ENCODE results near the gene PCYT1B. TPM values are rescaled to one million over a fixed set of nuclear protein-coding genes. Genes with fewer than 3 reads are reported as not detected.

The PCYT1B gene
- total RNA-seq, 2 experiments from 2014 or later: not detected

- no peaks in the 10 kb centered on the region for H3K27me3 Mint-ChIP-seq
- intact Hi-C loops (cut with DNase I, micrococcal nuclease): no loop called here
- DNase-seq: no peak
- no peaks in the 10 kb centered on the region for H3K36me3 Mint-ChIP-seq (ENCODE audit: low read depth)
- H3K4me3 ChIP-seq (ENCODE audit: low read length): no peak overlapping the region
- no peaks in the 10 kb centered on the region for H3K9me3 Mint-ChIP-seq
- no peaks in the 10 kb centered on the region for H3K4me1 Mint-ChIP-seq (ENCODE audit: low read depth)
- H3K27ac ChIP-seq (ENCODE audit: low read depth in 1 of 2, low read length in 2 of 2): no peak overlapping the region
- no peaks in the 10 kb centered on the region for H3K9me3 ChIP-seq (ENCODE audit: control insufficient read depth in 1 of 2, insufficient read depth in 1 of 2, low read length in 2 of 2)
- H3K27ac Mint-ChIP-seq: no peak overlapping the region
- CTCF ChIA-PET: no interaction called here
- H3K36me3 ChIP-seq (ENCODE audit: insufficient read depth, low read length): no peaks in the 10 kb centered on the region
- TF ChIP-seq CTCF (IDR thresholded peaks at IDR 0.05): no peak
- no peak for ATAC-seq (ENCODE audit: poor library complexity)
- H3K4me3 Mint-ChIP-seq: no peak overlapping the region
- POLR2A ChIA-PET: no interaction called here
- no peaks in the 10 kb centered on the region for H3K4me1 ChIP-seq (ENCODE audit: insufficient read depth, low read length)
- H3K27me3 ChIP-seq (ENCODE audit: control insufficient read depth in 1 of 2, insufficient read depth in 2 of 2, low read length in 2 of 2): no peaks in the 10 kb centered on the region
Measured at GRCh38 chrX:24661292-24661691, 14.1 kb upstream of the PCYT1B start.

- intact Hi-C loops (cut with DNase I, micrococcal nuclease): no loop called here
- no peak overlapping the region for H3K4me3 ChIP-seq (ENCODE audit: low read length)
- Mint-ChIP-seq H3K27me3 (no peaks in the 10 kb centered on the region), H3K9me3 (no peaks in the 10 kb centered on the region), H3K4me3 (no peak overlapping the region), H3K27ac (no peak overlapping the region), H3K4me1 (ENCODE audit: low read depth) (no peaks in the 10 kb centered on the region), H3K36me3 (ENCODE audit: low read depth) (no peaks in the 10 kb centered on the region)
- H3K4me1 ChIP-seq (ENCODE audit: insufficient read depth, low read length): no peaks in the 10 kb centered on the region
- no peaks in the 10 kb centered on the region for H3K36me3 ChIP-seq (ENCODE audit: insufficient read depth, low read length)
- CTCF ChIA-PET: no interaction called here
- TF ChIP-seq CTCF (IDR thresholded peaks at IDR 0.05): no peak
- DNase-seq (no peak), ATAC-seq (ENCODE audit: poor library complexity) (no peak)
- H3K9me3 ChIP-seq (ENCODE audit: control insufficient read depth in 1 of 2, insufficient read depth in 1 of 2, low read length in 2 of 2): no peaks in the 10 kb centered on the region
- H3K27me3 ChIP-seq (ENCODE audit: control insufficient read depth in 1 of 2, insufficient read depth in 2 of 2, low read length in 2 of 2): no peaks in the 10 kb centered on the region
- POLR2A ChIA-PET: no interaction called here
- H3K27ac ChIP-seq (ENCODE audit: low read depth in 1 of 2, low read length in 2 of 2): no peak overlapping the region
Measured at GRCh38 chrX:24659646-24660045, 12.5 kb upstream of the PCYT1B start.

DNA sequence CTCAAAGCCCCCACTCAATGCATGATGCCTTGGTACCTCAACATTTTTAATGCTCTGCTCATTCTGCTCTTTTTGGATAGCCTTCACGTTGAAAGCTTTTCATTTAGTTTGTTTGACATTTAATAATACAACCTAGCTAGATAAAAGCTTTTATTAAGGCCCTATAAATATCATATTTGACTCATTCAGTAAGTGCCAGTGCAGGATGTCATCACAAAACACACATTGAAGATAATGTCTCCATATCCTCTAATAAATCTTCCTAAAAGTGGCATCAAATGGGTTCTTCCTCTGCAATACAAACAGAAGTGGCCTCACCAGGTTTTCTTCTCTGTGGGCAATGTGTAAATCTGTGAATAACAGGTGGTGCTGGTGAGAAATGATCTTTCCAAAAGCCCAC lies 12.0 kb upstream of the PCYT1B start:
- no peaks in the 10 kb centered on the region for H3K36me3 ChIP-seq (ENCODE audit: insufficient read depth, low read length)
- ATAC-seq (ENCODE audit: poor library complexity): no peak
- Mint-ChIP-seq H3K9me3 (no peaks in the 10 kb centered on the region), H3K27ac (no peak overlapping the region), H3K36me3 (ENCODE audit: low read depth) (no peaks in the 10 kb centered on the region), H3K27me3 (no peaks in the 10 kb centered on the region), H3K4me1 (ENCODE audit: low read depth) (no peaks in the 10 kb centered on the region), H3K4me3 (no peak overlapping the region)
- no peaks in the 10 kb centered on the region for H3K27me3 ChIP-seq (ENCODE audit: control insufficient read depth in 1 of 2, insufficient read depth in 2 of 2, low read length in 2 of 2)
- ChIA-PET POLR2A (no interaction called here), CTCF (no interaction called here)
- intact Hi-C loops (cut with DNase I, micrococcal nuclease): no loop called here
- no peaks in the 10 kb centered on the region for H3K9me3 ChIP-seq (ENCODE audit: control insufficient read depth in 1 of 2, insufficient read depth in 1 of 2, low read length in 2 of 2)
- H3K4me1 ChIP-seq (ENCODE audit: insufficient read depth, low read length): no peaks in the 10 kb centered on the region
- TF ChIP-seq CTCF (IDR thresholded peaks at IDR 0.05): no peak
- no peak overlapping the region for H3K4me3 ChIP-seq (ENCODE audit: low read length)
- no peak overlapping the region for H3K27ac ChIP-seq (ENCODE audit: low read depth in 1 of 2, low read length in 2 of 2)
- DNase-seq: no peak
